GM23338 (cell line): Measurements from ENCODE around the gene ABCB11. TPM values are rescaled to one million over a fixed set of nuclear protein-coding genes. Genes with fewer than 3 reads are reported as not detected.

Experiments
- ATAC-seq: fragments of 200-7000 bp; cut with Tn5 transposase; 3 replicates; pipeline ENCODE4 v1.9.1; 2020
- DNase-seq: peaks from one replicate; pipeline ENCODE4 v3.0.0-alpha.2; 2015; ENCODE audit warnings: low spot score
- H2AFZ ChIP-seq: fragments of 200-600 bp; sonication (generic); 2 replicates; pipeline ENCODE4 v1.8.0; 2016; ENCODE audit warnings: antibody characterized with exemption, mild to moderate bottlenecking, moderate library complexity
- H3F3A ChIP-seq: fragments of 200-600 bp; sonication (generic); replicated peaks from 2 replicates; pipeline ENCODE4 v1.8.0; 2017; ENCODE audit warnings: antibody characterized with exemption, mixed run types, low read depth
- H3K27ac ChIP-seq: fragments of 200-600 bp; sonication (generic); 2 replicates; pipeline ENCODE4 v1.6.1; 2016; ENCODE audit warnings: low read depth
- H3K27me3 ChIP-seq: fragments of 200-600 bp; sonication (generic); 2 replicates; pipeline ENCODE4 v1.8.0; 2016; ENCODE audit warnings: mild to moderate bottlenecking, mixed run types, moderate library complexity; ENCODE audit not compliant: insufficient read depth
- H3K36me3 ChIP-seq: fragments of 200-600 bp; sonication (generic); 2 replicates; pipeline ENCODE4 v1.8.0; 2016; ENCODE audit warnings: mild to moderate bottlenecking; ENCODE audit not compliant: insufficient read depth
- H3K4me1 ChIP-seq: fragments of 200-600 bp; sonication (generic); 2 replicates; pipeline ENCODE4 v1.8.0; 2016; ENCODE audit warnings: mild to moderate bottlenecking, moderate library complexity; ENCODE audit not compliant: insufficient read depth
- H3K4me2 ChIP-seq: fragments of 200-600 bp; sonication (generic); 2 replicates; pipeline ENCODE4 v1.7.1; 2017; ENCODE audit warnings: mixed run types
- H3K4me3 ChIP-seq: fragments of 200-600 bp; sonication (generic); 2 replicates; pipeline ENCODE4 v1.6.1; 2016; ENCODE audit warnings: mixed run types
- H3K79me2 ChIP-seq: fragments of 200-600 bp; sonication (generic); replicated peaks from 2 replicates; pipeline ENCODE4 v1.8.0; 2017; ENCODE audit warnings: mild to moderate bottlenecking; ENCODE audit not compliant: insufficient read depth
- H3K9me2 ChIP-seq: fragments of 200-600 bp; sonication (generic); 2 replicates; pipeline ENCODE4 v1.8.0; 2017; ENCODE audit not compliant: insufficient read depth
- H4K20me1 ChIP-seq: fragments of 200-600 bp; sonication (generic); replicated peaks from 2 replicates; pipeline ENCODE4 v1.8.0; 2017; ENCODE audit warnings: mild to moderate bottlenecking; ENCODE audit not compliant: insufficient read depth
- H3K27ac Mint-ChIP-seq: 2 replicates; pipeline ENCODE4 v1.8.0; 2020; ENCODE audit warnings: inconsistent platforms, mild to moderate bottlenecking, moderate library complexity, mixed read lengths
- H3K27me3 Mint-ChIP-seq: 3 replicates; pipeline ENCODE4 v1.8.0; 2022; ENCODE audit warnings: low read depth, mild to moderate bottlenecking, moderate library complexity, mixed read lengths, inconsistent platforms; ENCODE audit not compliant: insufficient read depth, poor library complexity
- H3K36me3 Mint-ChIP-seq: 3 replicates; pipeline ENCODE4 v1.8.0; 2021; ENCODE audit warnings: low read depth, mild to moderate bottlenecking, inconsistent platforms, moderate library complexity, mixed read lengths
- H3K4me1 Mint-ChIP-seq: 3 replicates; pipeline ENCODE4 v1.8.0; 2020; ENCODE audit warnings: mild to moderate bottlenecking, inconsistent platforms, mixed read lengths
- H3K4me3 Mint-ChIP-seq: 3 replicates; pipeline ENCODE4 v1.8.0; 2021; ENCODE audit warnings: moderate library complexity, mild to moderate bottlenecking, inconsistent platforms, mixed read lengths
- H3K9me3 Mint-ChIP-seq: 3 replicates; pipeline ENCODE4 v1.8.0; 2020; ENCODE audit warnings: moderate library complexity, mild to moderate bottlenecking, inconsistent platforms, mixed read lengths
- CREB1 ChIP-seq: fragments of 250-450 bp; sonication (Bioruptor Pico); IDR thresholded peaks from 2 replicates; pipeline ENCODE4 v1.5.0; 2020; ENCODE audit warnings: low read depth, mild to moderate bottlenecking, moderate library complexity
- EZH2 ChIP-seq: fragments of 200-600 bp; sonication (generic); IDR thresholded peaks from one replicate; pipeline ENCODE4 v1.8.0; 2017; ENCODE audit warnings: antibody characterized with exemption, mild to moderate bottlenecking, low read depth; ENCODE audit not compliant: unreplicated experiment
- JUNB ChIP-seq: IDR thresholded peaks from one replicate; pipeline ENCODE4 v1.6.1; 2016; ENCODE audit warnings: antibody characterized with exemption; ENCODE audit not compliant: unreplicated experiment
- NANOG ChIP-seq: IDR thresholded peaks from 2 replicates; pipeline ENCODE4 v1.6.1; 2016; ENCODE audit warnings: antibody characterized with exemption, borderline replicate concordance
- POLR2AphosphoS5 ChIP-seq: IDR thresholded peaks from 2 replicates; pipeline ENCODE4 v1.6.1; 2016; ENCODE audit warnings: antibody characterized with exemption, low read depth
- ZNF331 ChIP-seq: fragments of 250-450 bp; sonication (Bioruptor Pico); IDR thresholded peaks from 2 replicates; pipeline ENCODE4 v1.5.0; 2020; ENCODE audit warnings: low read depth, mild to moderate bottlenecking, moderate library complexity
- polyA plus RNA-seq: library from polyadenylated mRNA; unstranded; fragments of >200 nt; fragmentation: Nextera tagmentation; extraction: Ambion mirVana; gene quantifications from 2 replicates; pipeline ENCODE4 v1.2.1, GENCODE V29; 2016
- total RNA-seq: library from RNA; depleted of rRNA; stranded (reverse); fragments of >200 nt; shearing (Covaris generic); gene quantifications from 2 replicates; pipeline ENCODE4 v1.2.3, GENCODE V29; 2014
- TF ChIP-seq, protein P1 (sequence below): fragments of 250-450 bp; sonication (Bioruptor Pico); IDR thresholded peaks from 2 replicates; pipeline ENCODE4 v1.5.0; 2020; ENCODE audit warnings: mild to moderate bottlenecking, moderate library complexity

ABCB11 gene
- total and polyA plus RNA-seq, 2 experiments from 2014 or later: not detected

DNA sequence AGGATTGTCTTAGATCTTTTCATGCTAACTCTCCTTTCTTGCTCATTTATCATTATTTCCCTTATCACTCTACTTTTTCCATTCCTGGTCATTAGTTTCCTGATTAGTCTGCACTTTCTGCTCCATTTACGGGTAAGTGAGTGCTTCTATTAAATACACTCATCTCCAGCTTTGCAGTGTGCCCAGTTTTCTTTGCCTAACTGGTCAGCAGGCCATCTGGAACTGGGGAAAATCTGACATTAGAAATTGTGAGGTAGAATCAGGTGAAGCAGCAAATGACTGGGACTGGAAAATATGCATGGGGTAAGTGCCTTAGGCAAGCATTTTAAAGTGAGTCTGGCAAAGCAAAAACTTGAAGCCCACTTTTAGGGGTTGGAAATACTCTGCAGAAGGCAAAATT is 100.9 kb downstream of the ABCB11 start (continued):
- TF ChIP-seq, protein P1, sequence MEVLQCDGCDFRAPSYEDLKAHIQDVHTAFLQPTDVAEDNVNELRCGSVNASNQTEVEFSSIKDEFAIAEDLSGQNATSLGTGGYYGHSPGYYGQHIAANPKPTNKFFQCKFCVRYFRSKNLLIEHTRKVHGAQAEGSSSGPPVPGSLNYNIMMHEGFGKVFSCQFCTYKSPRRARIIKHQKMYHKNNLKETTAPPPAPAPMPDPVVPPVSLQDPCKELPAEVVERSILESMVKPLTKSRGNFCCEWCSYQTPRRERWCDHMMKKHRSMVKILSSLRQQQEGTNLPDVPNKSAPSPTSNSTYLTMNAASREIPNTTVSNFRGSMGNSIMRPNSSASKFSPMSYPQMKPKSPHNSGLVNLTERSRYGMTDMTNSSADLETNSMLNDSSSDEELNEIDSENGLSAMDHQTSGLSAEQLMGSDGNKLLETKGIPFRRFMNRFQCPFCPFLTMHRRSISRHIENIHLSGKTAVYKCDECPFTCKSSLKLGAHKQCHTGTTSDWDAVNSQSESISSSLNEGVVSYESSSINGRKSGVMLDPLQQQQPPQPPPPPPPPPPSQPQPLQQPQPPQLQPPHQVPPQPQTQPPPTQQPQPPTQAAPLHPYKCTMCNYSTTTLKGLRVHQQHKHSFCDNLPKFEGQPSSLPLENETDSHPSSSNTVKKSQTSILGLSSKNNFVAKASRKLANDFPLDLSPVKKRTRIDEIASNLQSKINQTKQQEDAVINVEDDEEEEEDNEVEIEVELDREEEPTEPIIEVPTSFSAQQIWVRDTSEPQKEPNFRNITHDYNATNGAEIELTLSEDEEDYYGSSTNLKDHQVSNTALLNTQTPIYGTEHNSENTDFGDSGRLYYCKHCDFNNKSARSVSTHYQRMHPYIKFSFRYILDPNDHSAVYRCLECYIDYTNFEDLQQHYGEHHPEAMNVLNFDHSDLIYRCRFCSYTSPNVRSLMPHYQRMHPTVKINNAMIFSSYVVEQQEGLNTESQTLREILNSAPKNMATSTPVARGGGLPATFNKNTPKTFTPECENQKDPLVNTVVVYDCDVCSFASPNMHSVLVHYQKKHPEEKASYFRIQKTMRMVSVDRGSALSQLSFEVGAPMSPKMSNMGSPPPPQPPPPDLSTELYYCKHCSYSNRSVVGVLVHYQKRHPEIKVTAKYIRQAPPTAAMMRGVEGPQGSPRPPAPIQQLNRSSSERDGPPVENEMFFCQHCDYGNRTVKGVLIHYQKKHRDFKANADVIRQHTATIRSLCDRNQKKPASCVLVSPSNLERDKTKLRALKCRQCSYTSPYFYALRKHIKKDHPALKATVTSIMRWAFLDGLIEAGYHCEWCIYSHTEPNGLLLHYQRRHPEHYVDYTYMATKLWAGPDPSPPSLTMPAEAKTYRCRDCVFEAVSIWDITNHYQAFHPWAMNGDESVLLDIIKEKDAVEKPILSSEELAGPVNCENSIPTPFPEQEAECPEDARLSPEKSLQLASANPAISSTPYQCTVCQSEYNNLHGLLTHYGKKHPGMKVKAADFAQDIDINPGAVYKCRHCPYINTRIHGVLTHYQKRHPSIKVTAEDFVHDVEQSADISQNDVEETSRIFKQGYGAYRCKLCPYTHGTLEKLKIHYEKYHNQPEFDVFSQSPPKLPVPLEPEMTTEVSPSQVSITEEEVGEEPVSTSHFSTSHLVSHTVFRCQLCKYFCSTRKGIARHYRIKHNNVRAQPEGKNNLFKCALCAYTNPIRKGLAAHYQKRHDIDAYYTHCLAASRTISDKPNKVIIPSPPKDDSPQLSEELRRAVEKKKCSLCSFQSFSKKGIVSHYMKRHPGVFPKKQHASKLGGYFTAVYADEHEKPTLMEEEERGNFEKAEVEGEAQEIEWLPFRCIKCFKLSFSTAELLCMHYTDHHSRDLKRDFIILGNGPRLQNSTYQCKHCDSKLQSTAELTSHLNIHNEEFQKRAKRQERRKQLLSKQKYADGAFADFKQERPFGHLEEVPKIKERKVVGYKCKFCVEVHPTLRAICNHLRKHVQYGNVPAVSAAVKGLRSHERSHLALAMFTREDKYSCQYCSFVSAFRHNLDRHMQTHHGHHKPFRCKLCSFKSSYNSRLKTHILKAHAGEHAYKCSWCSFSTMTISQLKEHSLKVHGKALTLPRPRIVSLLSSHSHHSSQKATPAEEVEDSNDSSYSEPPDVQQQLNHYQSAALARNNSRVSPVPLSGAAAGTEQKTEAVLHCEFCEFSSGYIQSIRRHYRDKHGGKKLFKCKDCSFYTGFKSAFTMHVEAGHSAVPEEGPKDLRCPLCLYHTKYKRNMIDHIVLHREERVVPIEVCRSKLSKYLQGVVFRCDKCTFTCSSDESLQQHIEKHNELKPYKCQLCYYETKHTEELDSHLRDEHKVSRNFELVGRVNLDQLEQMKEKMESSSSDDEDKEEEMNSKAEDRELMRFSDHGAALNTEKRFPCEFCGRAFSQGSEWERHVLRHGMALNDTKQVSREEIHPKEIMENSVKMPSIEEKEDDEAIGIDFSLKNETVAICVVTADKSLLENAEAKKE (CRISPR knock-in tag): no peak
- TF ChIP-seq CREB1 (CRISPR knock-in tag): no peak
- no peak for TF ChIP-seq POLR2AphosphoS5
- no peak for TF ChIP-seq NANOG
- TF ChIP-seq ZNF331 (CRISPR knock-in tag): no peak

DNA sequence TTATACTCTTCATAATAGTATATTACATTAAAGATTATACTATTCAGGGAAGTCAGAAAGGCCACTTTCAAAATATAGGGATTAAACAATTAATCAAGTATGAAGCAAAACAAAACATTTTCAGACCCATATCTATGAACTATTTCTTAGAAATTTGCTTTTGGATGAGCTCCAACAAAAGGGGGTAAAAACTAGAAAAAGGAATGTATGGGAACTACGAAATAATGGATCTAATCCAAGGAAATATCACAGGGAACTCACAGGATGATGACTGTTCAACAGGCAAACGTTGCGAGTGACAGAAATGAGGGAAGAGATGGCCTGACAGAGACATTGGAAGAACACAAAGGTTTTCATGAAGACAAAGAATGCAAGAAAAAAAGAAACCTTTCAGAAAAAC is 102.1 kb downstream of the ABCB11 start:
- 0 out of 3 replicates have a peak, but pooled peaks cover 3% of the 10 kb centered on the region for H3K9me3 Mint-ChIP-seq
- H3K4me3 ChIP-seq: no peak overlapping the region
- no peak overlapping the region for H3K27ac Mint-ChIP-seq
- no peak overlapping the region for H2AFZ ChIP-seq
- peaks cover 6% of the 10 kb centered on the region; the same call in 1 of the 2 replicates for H3K4me1 ChIP-seq
- no peak overlapping the region for H3K27ac ChIP-seq
- no peaks in the 10 kb centered on the region for H3K27me3 ChIP-seq
- no peaks in the 10 kb centered on the region for H4K20me1 ChIP-seq
- no peaks in the 10 kb centered on the region for H3F3A ChIP-seq
- H3K4me2 ChIP-seq: no peak overlapping the region
- H3K9me2 ChIP-seq: no peaks in the 10 kb centered on the region
- H3K36me3 ChIP-seq: no peaks in the 10 kb centered on the region
- no peaks in the 10 kb centered on the region for H3K79me2 ChIP-seq
- H3K27me3 Mint-ChIP-seq: no peaks in the 10 kb centered on the region
- ATAC-seq: no peak
- H3K36me3 Mint-ChIP-seq: no peaks in the 10 kb centered on the region
- H3K4me1 Mint-ChIP-seq: peaks cover 7% of the 10 kb centered on the region; the same call in 2 of the 3 replicates
- H3K4me3 Mint-ChIP-seq: no peak overlapping the region
- DNase-seq: no peak
- TF ChIP-seq EZH2: no peak
- TF ChIP-seq JUNB: no peak
- TF ChIP-seq, protein P1 (CRISPR knock-in tag): no peak
